Natural killer cell (primary cell): ENCODE measurements around the gene IL11. TPM values are rescaled to one million over a fixed set of nuclear protein-coding genes. Genes with fewer than 3 reads are reported as not detected.

Experiments
- ATAC-seq, 3 donors: fragments of 150-1000 bp in 2 of 3; fragments of 200-7000 bp in 1 of 3; cut with Tn5 transposase; 1 replicate in 1 of 3; 2 replicates in 2 of 3; pipeline ENCODE4 v1.10.0; 2021; ENCODE audit warnings: mild to moderate bottlenecking in 2 of 3, moderate library complexity in 2 of 3
- DNase-seq, 2 donors: peaks; one replicate each; pipeline versions ENCODE4 v3.0.0 to v3.0.0-alpha.2; 2013 to 2021; ENCODE audit warnings: mixed read lengths in 1 of 2
- H3K27ac ChIP-seq: one replicate; pipeline ENCODE4 v1.5.1; 2013; ENCODE audit warnings: mild to moderate bottlenecking, low read length
- H3K27me3 ChIP-seq: one replicate; pipeline ENCODE4 v1.6.1; 2013; ENCODE audit warnings: low read length; ENCODE audit not compliant: control insufficient read depth, insufficient read depth
- H3K36me3 ChIP-seq: one replicate; pipeline ENCODE4 v1.6.1; 2013; ENCODE audit warnings: low read length; ENCODE audit not compliant: control insufficient read depth, insufficient read depth
- H3K4me1 ChIP-seq: one replicate; pipeline ENCODE4 v1.6.1; 2013; ENCODE audit warnings: low read length; ENCODE audit not compliant: control insufficient read depth, insufficient read depth
- H3K4me3 ChIP-seq: one replicate; pipeline ENCODE4 v1.5.1; 2013; ENCODE audit warnings: low read length
- H3K9me3 ChIP-seq: one replicate; pipeline ENCODE4 v1.6.1; 2013; ENCODE audit warnings: low read length; ENCODE audit not compliant: control insufficient read depth, insufficient read depth
- H3K27ac Mint-ChIP-seq, 2 donors: one replicate each; pipeline ENCODE4 v1.8.0; 2022; ENCODE audit warnings: mild to moderate bottlenecking in 2 of 2, mixed read lengths in 2 of 2, moderate library complexity in 1 of 2
- H3K27me3 Mint-ChIP-seq, 2 donors: one replicate each; pipeline ENCODE4 v1.8.0; 2022; ENCODE audit warnings: low read depth in 2 of 2, mixed read lengths in 2 of 2
- H3K36me3 Mint-ChIP-seq: one replicate; pipeline ENCODE4 v1.8.0; 2022; ENCODE audit warnings: mixed read lengths
- H3K4me1 Mint-ChIP-seq, 2 donors: one replicate each; pipeline ENCODE4 v1.8.0; 2022; ENCODE audit warnings: mixed read lengths in 2 of 2
- H3K4me3 Mint-ChIP-seq: one replicate; pipeline ENCODE4 v1.8.0; 2022; ENCODE audit warnings: mild to moderate bottlenecking, moderate library complexity, mixed read lengths
- H3K9me3 Mint-ChIP-seq, 2 donors: one replicate each; pipeline ENCODE4 v1.8.0; 2022; ENCODE audit warnings: mixed read lengths in 2 of 2
- CTCF ChIP-seq: fragments of 200-600 bp; IDR thresholded peaks from one replicate; pipeline ENCODE4 v1.8.0; 2022; ENCODE audit warnings: antibody characterized with exemption
- WGBS: methylation state at CpG from one replicate; pipeline ENCODE4 v1.1.7; 2013; ENCODE audit warnings: missing lambda C conversion rate; ENCODE audit not compliant: insufficient coverage; 5-methylcytosine and 5-hydroxymethylcytosine counted together
- intact Hi-C: fragments of 100-400 bp; cut with micrococcal nuclease; formaldehyde crosslinking; loops from one replicate; pipeline ENCODE4 v1.14.2; 2022
- total RNA-seq, 4 donors: library from RNA; stranded (reverse); fragments of 120-200 nt in 1 of 4; gene quantifications; one replicate each; pipeline versions ENCODE4 v1.2.3 to v1.2.4, GENCODE V29; 2013 to 2022

The IL11 gene
- total RNA-seq, 3 donors from 2014 or later (not counting 1 experiment from before 2014, with no cell fraction given), result 0.14 to 0.35 (median 0.27) TPM

- no peaks in the 10 kb centered on the region for H3K36me3 ChIP-seq
- Mint-ChIP-seq H3K36me3 (no peaks in the 10 kb centered on the region), H3K27me3 (peaks cover 7 to 14% of the 10 kb centered on the region in 2 donors), H3K9me3 (no peaks in the 10 kb centered on the region), H3K4me1 (peaks cover 9 to 11% of the 10 kb centered on the region in 2 donors), H3K4me3 (no peak overlapping the region), H3K27ac (no peak overlapping the region)
- no peaks in the 10 kb centered on the region for H3K4me1 ChIP-seq
- no peak for TF ChIP-seq CTCF
- 67% methylated on average over 43 of the region's 43 CpGs for WGBS
- H3K27me3 ChIP-seq, result peaks cover 29% of the 10 kb centered on the region
- H3K4me3 ChIP-seq, result no peak overlapping the region
- intact Hi-C loops, result no loop called here
- no peaks in the 10 kb centered on the region for H3K9me3 ChIP-seq
- no peak overlapping the region for H3K27ac ChIP-seq
- no peak for DNase-seq
- no peak for ATAC-seq
Measured at GRCh38 chr19:55377356-55378131, 7.3 kb upstream of the IL11 start.

- H3K27me3 ChIP-seq, result peaks cover 36% of the 10 kb centered on the region
- TF ChIP-seq CTCF, result no peak
- H3K9me3 ChIP-seq, result no peaks in the 10 kb centered on the region
- ATAC-seq (no peak), DNase-seq (no peak)
- Mint-ChIP-seq H3K27me3 (peaks cover 15 to 20% of the 10 kb centered on the region in 2 donors), H3K27ac (no peak within 1 kb of the TSS), H3K9me3 (no peaks in the 10 kb centered on the region), H3K36me3 (no peaks in the 10 kb centered on the region), H3K4me3 (no peak within 1 kb of the TSS), H3K4me1 (peaks cover 0 to under 1% of the 10 kb centered on the region in 2 donors)
- no peak within 1 kb of the TSS for H3K27ac ChIP-seq
- no peaks in the 10 kb centered on the region for H3K36me3 ChIP-seq
- 61% methylated on average over 21 of the region's 21 CpGs for WGBS
- intact Hi-C loops, result no loop called here
- H3K4me1 ChIP-seq, result no peaks in the 10 kb centered on the region
- H3K4me3 ChIP-seq, result no peak within 1 kb of the TSS
Measured at GRCh38 chr19:55376241-55376933, 6.1 kb upstream of the IL11 start, which contains the start of gene TMEM190. TMEM190 (plus strand) TSS chr19:55376826; CDS start chr19:55376854, 28 bp downstream.

GRCh38 chr19:55373993-55374757 lies 3.9 kb upstream of the IL11 start:
- Histone ChIP-seq H3K9me3 (no peaks in the 10 kb centered on the region), H3K27ac (no peak overlapping the region), H3K27me3 (peaks cover 50% of the 10 kb centered on the region), H3K36me3 (no peaks in the 10 kb centered on the region), H3K4me3 (no peak overlapping the region), H3K4me1 (peaks cover 9% of the 10 kb centered on the region)
- H3K4me3 Mint-ChIP-seq, result no peak overlapping the region
- DNase-seq (no peak), ATAC-seq (no peak)
- H3K4me1 Mint-ChIP-seq, result peaks cover 0 to 6% of the 10 kb centered on the region in 2 donors
- H3K27me3 Mint-ChIP-seq, result peaks cover 25 to 34% of the 10 kb centered on the region in 2 donors
- TF ChIP-seq CTCF, result no peak
- H3K36me3 Mint-ChIP-seq, result no peaks in the 10 kb centered on the region
- intact Hi-C loops, result no loop called here
- WGBS, result 33% methylated on average over 27 of the region's 31 CpGs
- H3K9me3 Mint-ChIP-seq, result no peaks in the 10 kb centered on the region
- H3K27ac Mint-ChIP-seq, result no peak overlapping the region
